ENCODE data around the gene PWWP2B.

Gene PWWP2B

GRCh38 chr10:132368391-132368790 lies 28.6 kb upstream of the PWWP2B start:
- TF ChIP-seq, protein P1, sequence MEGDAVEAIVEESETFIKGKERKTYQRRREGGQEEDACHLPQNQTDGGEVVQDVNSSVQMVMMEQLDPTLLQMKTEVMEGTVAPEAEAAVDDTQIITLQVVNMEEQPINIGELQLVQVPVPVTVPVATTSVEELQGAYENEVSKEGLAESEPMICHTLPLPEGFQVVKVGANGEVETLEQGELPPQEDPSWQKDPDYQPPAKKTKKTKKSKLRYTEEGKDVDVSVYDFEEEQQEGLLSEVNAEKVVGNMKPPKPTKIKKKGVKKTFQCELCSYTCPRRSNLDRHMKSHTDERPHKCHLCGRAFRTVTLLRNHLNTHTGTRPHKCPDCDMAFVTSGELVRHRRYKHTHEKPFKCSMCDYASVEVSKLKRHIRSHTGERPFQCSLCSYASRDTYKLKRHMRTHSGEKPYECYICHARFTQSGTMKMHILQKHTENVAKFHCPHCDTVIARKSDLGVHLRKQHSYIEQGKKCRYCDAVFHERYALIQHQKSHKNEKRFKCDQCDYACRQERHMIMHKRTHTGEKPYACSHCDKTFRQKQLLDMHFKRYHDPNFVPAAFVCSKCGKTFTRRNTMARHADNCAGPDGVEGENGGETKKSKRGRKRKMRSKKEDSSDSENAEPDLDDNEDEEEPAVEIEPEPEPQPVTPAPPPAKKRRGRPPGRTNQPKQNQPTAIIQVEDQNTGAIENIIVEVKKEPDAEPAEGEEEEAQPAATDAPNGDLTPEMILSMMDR (IDR thresholded peaks at IDR 0.05; ENCODE audit: control insufficient read depth, insufficient read depth, low read depth, low read length, missing control alignments) = no peak

GRCh38 chr10:132368881-132369635 lies 27.9 kb upstream of the PWWP2B start:
- TF ChIP-seq, protein P1 (IDR thresholded peaks at IDR 0.05; ENCODE audit: control insufficient read depth, insufficient read depth, low read depth, low read length, missing control alignments) = no peak
- DNase-seq (ENCODE audit: low read depth) = peak; percentile 32
- H3K4me3 ChIP-seq (ENCODE audit: control insufficient read depth, low read depth, low read length) = no peak overlapping the region

More at GRCh38 chr10:132368391-132368790, 28.6 kb upstream of the PWWP2B start:
- DNase-seq (ENCODE audit: low read depth) = no peak
- no peak overlapping the region for H3K4me3 ChIP-seq (ENCODE audit: control insufficient read depth, low read depth, low read length)

- TF ChIP-seq, protein P1 (IDR thresholded peaks at IDR 0.05; ENCODE audit: control insufficient read depth, insufficient read depth, low read depth, low read length, missing control alignments) = no peak
- no peak for DNase-seq (ENCODE audit: low read depth)
- no peak overlapping the region for H3K4me3 ChIP-seq (ENCODE audit: control insufficient read depth, low read depth, low read length)
These were observed 27.3 kb upstream of the PWWP2B start for GRCh38 chr10:132369636-132370185.

GRCh38 chr10:132370426-132371340 lies 26.3 kb upstream of the PWWP2B start:
- TF ChIP-seq, protein P1 (IDR thresholded peaks at IDR 0.05; ENCODE audit: control insufficient read depth, insufficient read depth, low read depth, low read length, missing control alignments) = no peak
- DNase-seq (ENCODE audit: low read depth) = no peak
- H3K4me3 ChIP-seq (ENCODE audit: control insufficient read depth, low read depth, low read length) = no peak overlapping the region

DNA sequence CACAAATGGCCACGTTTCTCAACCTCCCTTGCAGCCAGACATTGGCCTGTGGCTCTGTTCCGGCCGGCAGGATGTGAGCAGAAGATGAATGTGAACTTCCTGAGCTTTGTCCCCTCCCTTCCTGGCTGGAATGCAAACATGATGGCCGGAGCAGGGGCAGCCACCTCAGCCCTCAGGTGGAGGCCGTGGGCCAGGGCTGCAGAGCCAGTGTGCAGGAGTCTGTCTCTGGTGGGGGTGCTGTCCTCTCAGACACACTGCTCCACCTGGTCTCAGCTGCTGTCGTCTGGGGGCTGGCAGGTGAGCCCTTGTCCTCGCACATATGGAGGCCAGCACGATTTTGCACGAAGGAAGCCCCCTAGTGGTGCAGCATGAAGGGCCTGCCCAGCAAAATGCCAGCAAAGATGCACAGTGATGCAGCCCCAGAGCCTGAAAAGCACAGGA lies 25.3 kb upstream of the PWWP2B start:
- TF ChIP-seq, protein P1 (IDR thresholded peaks at IDR 0.05; ENCODE audit: control insufficient read depth, insufficient read depth, low read depth, low read length, missing control alignments) = peak; percentile 52
- H3K4me3 ChIP-seq (ENCODE audit: control insufficient read depth, low read depth, low read length) = no peak overlapping the region
- no peak for DNase-seq (ENCODE audit: low read depth)

DNA sequence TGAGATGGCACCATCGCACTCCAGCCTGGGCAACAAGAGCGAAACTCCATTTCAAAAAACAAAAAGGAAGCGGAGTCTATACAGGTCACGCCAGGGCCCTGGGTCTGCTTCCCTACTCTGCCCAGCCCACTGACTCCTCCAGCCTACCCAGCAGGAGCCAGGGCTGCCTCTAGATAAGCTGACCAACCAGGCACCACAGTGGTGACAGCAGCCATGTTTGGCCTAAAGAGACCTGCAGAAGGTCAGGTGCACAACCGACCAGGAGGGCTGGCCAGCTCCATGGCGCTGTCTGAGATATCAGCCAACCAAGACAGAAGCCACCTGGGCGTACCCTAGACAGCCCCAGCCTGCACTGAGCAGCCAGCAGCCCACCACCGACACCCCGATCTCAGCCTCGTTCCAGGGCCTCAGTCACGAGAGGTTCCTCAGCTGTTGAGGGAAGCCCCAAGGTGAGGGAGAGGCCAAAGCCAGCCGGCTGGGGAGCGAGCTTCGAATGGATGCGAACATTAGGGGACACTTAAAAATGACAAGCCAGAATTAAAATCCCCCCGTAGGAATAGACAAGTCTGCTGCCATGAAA lies 24.4 kb upstream of the PWWP2B start:
- TF ChIP-seq, protein P1 (IDR thresholded peaks at IDR 0.05; ENCODE audit: control insufficient read depth, insufficient read depth, low read depth, low read length, missing control alignments) = no peak
- no peak for DNase-seq (ENCODE audit: low read depth)

More for the DNA sequence above, 24.4 kb upstream of the PWWP2B start:
- H3K4me3 ChIP-seq (ENCODE audit: control insufficient read depth, low read depth, low read length) = no peak overlapping the region
